ENCODE measurements around the gene SPRED2. TPM values are rescaled to one million over a fixed set of nuclear protein-coding genes. Genes with fewer than 3 reads are reported as not detected.

Gene SPRED2
- total and polyA plus RNA-seq, 10 donors = 3.5 to 26.4 (median 13.8) TPM

- 55 to 76% (median 69%) methylated on average over 2 of the region's 2 CpGs for WGBS, 5 donors
- DNase-seq = no peak
- Histone ChIP-seq H3K27me3 (replicated peaks in 1 of 7) (no peaks in the 10 kb centered on the region), H3K9me3 (no peaks in the 10 kb centered on the region), H3K4me1 (peaks cover 12 to 29% (median 19%) of the 10 kb centered on the region in 6 donors), H3K27ac (no peak overlapping the region), H3K36me3 (no peaks in the 10 kb centered on the region), H3K4me3 (no peak overlapping the region)
- TF ChIP-seq POLR2AphosphoS5 (IDR thresholded peaks at IDR 0.05) (no peak), POLR2A (IDR thresholded peaks at IDR 0.05) (no peak), CTCF (IDR thresholded peaks at IDR 0.05 in 8 of 11, conservative IDR thresholded peaks at IDR 0.05 in 3 of 11) (no peak)
- intact Hi-C loops (cut with DNase I; ENCODE audit: low total_unique reads) = no loop called here
Observed at GRCh38 chr2:65425276-65425675, 7.1 kb downstream of the SPRED2 start.

- H3K27ac ChIP-seq = no peak overlapping the region
- H3K27me3 ChIP-seq (replicated peaks in 1 of 7) = no peaks in the 10 kb centered on the region
- H3K4me1 ChIP-seq = peaks cover 12 to 26% (median 16%) of the 10 kb centered on the region in 6 donors
- TF ChIP-seq POLR2A (IDR thresholded peaks at IDR 0.05) = no peak
- no peak for TF ChIP-seq POLR2AphosphoS5 (IDR thresholded peaks at IDR 0.05)
- no peak for TF ChIP-seq CTCF (IDR thresholded peaks at IDR 0.05 in 8 of 11, conservative IDR thresholded peaks at IDR 0.05 in 3 of 11)
- no peaks in the 10 kb centered on the region for H3K36me3 ChIP-seq
- no peak overlapping the region for H3K4me3 ChIP-seq
- WGBS, 5 donors = 66 to 97% (median 86%) methylated on average over 3 of the region's 3 CpGs
- DNase-seq = no peak
- H3K9me3 ChIP-seq = no peaks in the 10 kb centered on the region
- intact Hi-C loops (cut with DNase I; ENCODE audit: low total_unique reads) = no loop called here
Observed at GRCh38 chr2:65424391-65424790, 8.0 kb downstream of the SPRED2 start.

- Histone ChIP-seq H3K4me1 (peaks cover 12 to 31% (median 16%) of the 10 kb centered on the region in 6 donors), H3K9me3 (no peaks in the 10 kb centered on the region), H3K27ac (no peak overlapping the region), H3K4me3 (no peak overlapping the region), H3K36me3 (no peaks in the 10 kb centered on the region), H3K27me3 (replicated peaks in 1 of 7) (peaks cover 0 to 4% (median 0%) of the 10 kb centered on the region in 7 donors)
- WGBS, 5 donors = 67 to 92% (median 90%) methylated on average over 1 of the region's 1 CpG
- intact Hi-C loops (cut with DNase I; ENCODE audit: low total_unique reads) = no loop called here
- DNase-seq = no peak
- TF ChIP-seq POLR2AphosphoS5 (IDR thresholded peaks at IDR 0.05) = no peak
- TF ChIP-seq POLR2A (IDR thresholded peaks at IDR 0.05) = no peak
- no peak for TF ChIP-seq CTCF (IDR thresholded peaks at IDR 0.05 in 8 of 11, conservative IDR thresholded peaks at IDR 0.05 in 3 of 11)
Observed at GRCh38 chr2:65421432-65421748, 11.0 kb downstream of the SPRED2 start.

DNA sequence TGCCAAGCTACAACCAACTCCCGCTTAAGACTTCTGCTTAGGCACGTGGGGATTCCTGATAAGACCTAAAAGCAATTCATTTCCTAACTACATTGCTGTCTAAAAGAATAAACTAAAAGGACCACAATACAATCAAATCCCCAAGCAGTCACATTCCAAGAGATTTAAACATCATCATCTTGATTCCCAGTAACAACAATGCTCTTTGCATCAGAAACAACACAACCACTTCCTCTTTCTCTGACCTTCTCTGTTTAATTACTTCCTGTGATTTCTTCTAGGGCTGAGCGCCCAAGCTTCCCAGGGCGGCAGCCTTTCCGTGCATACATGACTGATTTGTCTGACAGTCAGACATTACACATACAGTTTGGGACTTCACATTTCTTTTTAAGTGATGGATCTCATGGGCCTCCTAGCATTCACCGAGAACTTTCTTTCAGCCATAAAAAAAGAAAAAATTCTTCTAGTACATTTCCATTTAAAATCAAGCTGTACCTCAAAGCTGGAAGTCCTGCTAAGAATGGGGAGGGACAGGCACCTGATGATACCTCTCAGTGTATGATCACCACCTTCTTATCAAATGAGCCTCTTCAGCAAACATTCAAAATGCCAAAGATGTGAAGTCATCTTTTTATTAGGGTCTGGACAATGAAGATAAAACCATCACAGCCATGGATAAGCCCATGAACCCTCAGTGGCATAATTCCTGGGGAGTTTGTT is 11.5 kb downstream of the SPRED2 start:
- TF ChIP-seq POLR2AphosphoS5 (IDR thresholded peaks at IDR 0.05) (peak in 1 of 3 donors; percentile 44), CTCF (IDR thresholded peaks at IDR 0.05 in 8 of 11, conservative IDR thresholded peaks at IDR 0.05 in 3 of 11) (no peak), POLR2A (IDR thresholded peaks at IDR 0.05) (no peak)
- Histone ChIP-seq H3K27ac (peak overlapping the region in 1 of 8 donors; percentile 0), H3K27me3 (replicated peaks in 1 of 7) (peaks cover 0 to 4% (median 0%) of the 10 kb centered on the region in 7 donors)

More for the DNA sequence above, 11.5 kb downstream of the SPRED2 start:
- 10 to 17% (median 13%) methylated on average over 6 of the region's 6 CpGs for WGBS, 5 donors
- intact Hi-C loops (cut with DNase I; ENCODE audit: low total_unique reads) = no loop called here
- DNase-seq = peak; percentile 80
- no peaks in the 10 kb centered on the region for H3K9me3 ChIP-seq
- no peaks in the 10 kb centered on the region for H3K36me3 ChIP-seq
- peaks cover 12 to 31% (median 16%) of the 10 kb centered on the region in 6 donors for H3K4me1 ChIP-seq
- no peak overlapping the region for H3K4me3 ChIP-seq

Measured in spleen (tissue), 11 donors.